Neutrophil (primary cell): ENCODE measurements around the gene KMT2C.

Source experiments
- H3K27ac ChIP-seq: fragments of 200-600 bp; sonication (generic); 2 replicates; pipeline ENCODE4 v1.5.1; 2016; ENCODE audit warnings: mild to moderate bottlenecking, moderate library complexity
- H3K27me3 ChIP-seq: fragments of 200-600 bp; sonication (generic); 2 replicates; pipeline ENCODE4 v1.6.0; 2016; ENCODE audit warnings: mild to moderate bottlenecking
- H3K36me3 ChIP-seq: fragments of 200-600 bp; sonication (generic); 2 replicates; pipeline ENCODE4 v1.5.1; 2017
- H3K4me1 ChIP-seq, 2 experiments: fragments of 200-600 bp in 1 of 2; sonication (generic) in 1 of 2; 1 replicate in 1 of 2; 2 replicates in 1 of 2; pipeline versions ENCODE4 v1.5.1 to v1.6.1; 2013 to 2016; ENCODE audit warnings: low read depth in 1 of 2, low read length in 1 of 2, mild to moderate bottlenecking in 1 of 2, moderate library complexity in 1 of 2; ENCODE audit not compliant: control insufficient read depth in 1 of 2, insufficient read depth in 1 of 2
- H3K4me3 ChIP-seq, 2 experiments: fragments of 200-600 bp in 1 of 2; sonication (generic) in 1 of 2; 1 replicate in 1 of 2; 2 replicates in 1 of 2; pipeline ENCODE4 v1.5.1; 2013 to 2016; ENCODE audit warnings: low read depth in 1 of 2, low read length in 1 of 2, mild to moderate bottlenecking in 1 of 2, moderate library complexity in 1 of 2
- H3K9me3 ChIP-seq: fragments of 200-600 bp; sonication (generic); 2 replicates; pipeline ENCODE4 v1.5.1; 2016
- TF ChIP-seq, protein P1 (sequence below): fragments of 200-600 bp; sonication (generic); IDR thresholded peaks from 2 replicates; pipeline ENCODE4 v1.5.1; 2016; ENCODE audit warnings: antibody characterized with exemption

KMT2C gene

DNA sequence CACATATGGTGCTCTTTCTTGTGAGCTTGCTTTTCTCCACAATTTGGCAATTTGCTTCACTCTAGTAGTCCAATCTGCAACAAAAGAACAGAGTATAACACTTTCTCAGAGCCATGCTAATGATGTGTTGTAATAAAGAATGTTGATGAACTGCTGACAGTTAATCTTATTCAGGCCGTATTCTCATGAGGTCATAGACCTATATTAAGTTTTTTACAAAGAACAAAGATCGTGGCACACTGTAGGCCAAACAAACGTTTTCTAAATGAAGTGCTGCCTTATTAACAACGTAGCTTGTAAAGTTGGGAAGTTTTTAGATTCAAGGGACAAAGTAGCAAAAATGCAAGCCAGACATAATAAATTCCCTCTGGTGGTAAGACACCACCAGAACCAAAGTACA is 250.2 kb downstream of the KMT2C start:
- H3K27me3 ChIP-seq = no peaks in the 10 kb centered on the region
- H3K4me3 ChIP-seq = no peak overlapping the region
- peaks cover 95% of the 10 kb centered on the region for H3K36me3 ChIP-seq
- no peak overlapping the region for H3K27ac ChIP-seq
- H3K9me3 ChIP-seq = no peaks in the 10 kb centered on the region
- TF ChIP-seq, protein P1, sequence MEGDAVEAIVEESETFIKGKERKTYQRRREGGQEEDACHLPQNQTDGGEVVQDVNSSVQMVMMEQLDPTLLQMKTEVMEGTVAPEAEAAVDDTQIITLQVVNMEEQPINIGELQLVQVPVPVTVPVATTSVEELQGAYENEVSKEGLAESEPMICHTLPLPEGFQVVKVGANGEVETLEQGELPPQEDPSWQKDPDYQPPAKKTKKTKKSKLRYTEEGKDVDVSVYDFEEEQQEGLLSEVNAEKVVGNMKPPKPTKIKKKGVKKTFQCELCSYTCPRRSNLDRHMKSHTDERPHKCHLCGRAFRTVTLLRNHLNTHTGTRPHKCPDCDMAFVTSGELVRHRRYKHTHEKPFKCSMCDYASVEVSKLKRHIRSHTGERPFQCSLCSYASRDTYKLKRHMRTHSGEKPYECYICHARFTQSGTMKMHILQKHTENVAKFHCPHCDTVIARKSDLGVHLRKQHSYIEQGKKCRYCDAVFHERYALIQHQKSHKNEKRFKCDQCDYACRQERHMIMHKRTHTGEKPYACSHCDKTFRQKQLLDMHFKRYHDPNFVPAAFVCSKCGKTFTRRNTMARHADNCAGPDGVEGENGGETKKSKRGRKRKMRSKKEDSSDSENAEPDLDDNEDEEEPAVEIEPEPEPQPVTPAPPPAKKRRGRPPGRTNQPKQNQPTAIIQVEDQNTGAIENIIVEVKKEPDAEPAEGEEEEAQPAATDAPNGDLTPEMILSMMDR = no peak
- no peaks in the 10 kb centered on the region for H3K4me1 ChIP-seq

GRCh38 chr7:152180587-152180986 is 255.2 kb downstream of the KMT2C start:
- no peak overlapping the region for H3K4me3 ChIP-seq
- H3K27me3 ChIP-seq = no peaks in the 10 kb centered on the region
- H3K9me3 ChIP-seq = no peaks in the 10 kb centered on the region
- TF ChIP-seq, protein P1 = no peak
- H3K27ac ChIP-seq = no peak overlapping the region
- H3K4me1 ChIP-seq = no peaks in the 10 kb centered on the region
- H3K36me3 ChIP-seq = peaks cover 94% of the 10 kb centered on the region

- TF ChIP-seq, protein P1 = no peak
- no peaks in the 10 kb centered on the region for H3K9me3 ChIP-seq
- H3K36me3 ChIP-seq = peaks cover 94% of the 10 kb centered on the region
- no peaks in the 10 kb centered on the region for H3K27me3 ChIP-seq
- no peak overlapping the region for H3K4me3 ChIP-seq
- H3K27ac ChIP-seq = no peak overlapping the region
- H3K4me1 ChIP-seq = no peaks in the 10 kb centered on the region
Measured at GRCh38 chr7:152180048-152180447, 255.8 kb downstream of the KMT2C start.

GRCh38 chr7:152178405-152179058 is 257.3 kb downstream of the KMT2C start:
- TF ChIP-seq, protein P1 = no peak
- Histone ChIP-seq H3K9me3 (no peaks in the 10 kb centered on the region), H3K36me3 (peaks cover 93% of the 10 kb centered on the region), H3K4me3 (no peak overlapping the region), H3K4me1 (no peaks in the 10 kb centered on the region), H3K27ac (no peak overlapping the region), H3K27me3 (no peaks in the 10 kb centered on the region)

GRCh38 chr7:152177681-152178404 is 258.0 kb downstream of the KMT2C start:
- Histone ChIP-seq H3K27ac (no peak overlapping the region), H3K36me3 (peaks cover 93% of the 10 kb centered on the region), H3K4me1 (no peaks in the 10 kb centered on the region), H3K4me3 (no peak overlapping the region), H3K9me3 (no peaks in the 10 kb centered on the region), H3K27me3 (no peaks in the 10 kb centered on the region)
- TF ChIP-seq, protein P1 = no peak
